Central memory CD4-positive, alpha-beta T cell (primary cell): ENCODE data around the gene ZBTB2.
"Not testable (repeated sequence)": the region's sequence is repeated elsewhere in the genome, so short reads cannot be mapped to it uniquely, and the experiment has no call there.

ENCODE experiments used
- DNase-seq: peaks from one replicate; pipeline ENCODE4 v3.0.0; 2022

ZBTB2 gene

DNA sequence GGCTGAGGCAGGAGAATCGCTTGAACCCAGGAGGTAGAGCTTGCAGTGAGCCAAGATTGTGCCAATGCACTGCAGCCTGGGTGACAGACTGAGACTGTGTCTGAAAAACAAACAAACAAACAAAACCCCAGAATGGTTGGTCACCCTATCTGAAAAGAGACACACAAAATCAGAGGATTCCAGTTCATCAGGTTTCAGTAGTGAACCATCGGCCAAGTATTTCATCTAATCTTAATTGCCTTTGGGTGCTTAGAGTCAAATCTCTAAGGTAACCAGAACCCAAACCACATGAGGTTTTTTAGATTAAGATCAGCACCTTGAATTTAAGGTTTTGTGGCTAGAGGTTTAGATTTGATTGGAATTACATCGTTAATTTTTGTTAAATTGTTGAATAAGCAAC is 8.3 kb upstream of the ZBTB2 start:
- no peak for DNase-seq

DNA sequence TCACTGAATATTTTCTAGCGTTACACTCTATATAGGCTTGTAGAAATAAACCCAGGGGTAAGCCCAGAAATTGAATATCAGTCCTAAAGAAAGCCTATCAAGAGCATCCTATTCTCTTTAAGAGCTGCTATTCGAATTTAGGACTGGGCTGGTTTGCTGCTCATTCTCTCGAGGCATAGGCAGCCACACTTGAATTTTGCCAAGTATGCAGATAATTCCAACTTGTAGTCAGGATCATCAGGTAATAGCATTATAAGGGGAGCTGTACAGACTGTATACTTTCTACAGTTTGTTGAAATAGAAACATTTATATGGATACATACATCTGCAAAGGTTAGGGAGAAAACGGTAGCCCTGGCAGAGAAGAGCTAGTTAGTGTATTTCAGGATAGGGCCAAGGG is 2.1 kb upstream of the ZBTB2 start:
- no peak for DNase-seq

DNA sequence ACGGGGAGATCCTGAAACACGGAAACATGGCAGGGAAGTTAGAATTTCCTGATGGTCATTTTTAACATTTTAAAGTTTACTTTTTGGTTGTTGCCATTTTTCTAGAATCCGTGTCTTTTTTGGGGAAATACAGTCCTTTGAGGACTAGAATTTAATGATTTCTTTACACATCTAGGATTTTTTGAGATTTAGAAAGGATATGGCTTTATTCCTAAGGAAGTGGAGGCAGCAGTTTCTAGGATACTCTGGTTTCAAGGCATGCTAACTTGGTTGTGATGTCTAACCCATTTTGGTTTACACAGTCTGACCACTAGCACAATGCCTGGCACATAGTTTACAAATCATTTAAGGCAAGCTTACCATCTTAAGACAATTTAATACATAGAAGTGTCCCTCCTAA is 1.1 kb upstream of the ZBTB2 start:
- DNase-seq: no peak

DNA sequence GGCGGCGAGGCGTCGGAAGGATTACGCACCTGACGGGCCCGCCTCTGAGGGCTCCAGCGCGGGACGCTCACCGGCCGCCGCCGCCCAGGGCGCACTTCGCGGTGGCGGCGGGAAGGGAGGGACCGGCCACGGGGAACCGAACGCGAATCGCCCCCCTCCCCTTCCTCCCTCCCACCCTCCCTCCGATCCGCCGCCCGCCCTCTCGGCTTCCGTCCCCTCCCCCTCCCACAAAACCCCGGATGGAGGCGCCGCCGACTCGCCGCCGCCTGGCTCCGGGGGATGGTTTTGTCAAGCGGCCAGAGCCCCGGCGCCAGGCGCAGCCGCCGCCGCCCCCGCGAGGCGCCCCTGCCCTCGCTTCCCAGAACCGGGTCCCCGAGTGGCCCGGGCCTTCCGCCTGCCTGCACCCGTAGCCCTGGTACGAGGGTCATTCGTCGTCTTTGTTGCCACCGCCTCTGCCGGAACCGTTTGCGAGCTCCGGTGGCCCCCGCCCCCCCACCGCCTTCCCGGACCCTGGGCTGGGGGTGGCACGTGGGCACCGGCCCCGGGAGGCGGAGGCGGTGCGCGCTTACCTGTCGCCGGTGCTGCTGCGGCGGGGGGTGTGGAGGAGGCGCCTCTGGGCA is 398 bp downstream of the ZBTB2 start:
- peak; percentile 79 for DNase-seq

DNA sequence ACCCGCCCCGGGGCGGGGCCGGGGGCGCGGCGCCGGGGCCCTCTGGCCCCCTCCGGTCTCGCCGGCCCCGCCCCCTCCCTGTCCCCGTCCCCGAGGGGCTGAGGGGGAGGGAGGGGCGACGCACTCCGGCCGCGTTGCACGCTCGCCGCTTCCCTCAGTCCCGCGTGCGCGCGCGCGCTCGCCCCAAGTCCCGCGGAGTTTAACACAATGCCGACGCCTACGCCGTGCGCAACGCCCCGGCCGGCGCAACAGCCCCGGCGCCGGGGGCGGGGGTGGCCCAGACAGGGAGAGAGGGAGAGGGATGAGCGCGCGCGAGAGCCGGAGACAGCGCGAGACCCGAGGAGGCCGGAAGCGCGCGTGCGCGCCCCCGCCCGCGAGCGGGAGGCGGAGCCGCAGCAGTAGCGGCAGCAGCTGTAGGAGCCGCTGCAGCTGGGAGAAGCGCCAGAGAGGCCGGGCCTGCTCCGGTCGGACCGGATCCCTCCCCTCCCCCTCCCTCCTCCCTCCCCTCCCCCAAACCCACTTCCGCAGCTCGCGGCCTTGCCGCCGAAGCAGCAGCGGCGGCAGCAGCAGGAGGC is 996 bp downstream of the ZBTB2 start:
- DNase-seq: peak; percentile 99

DNA sequence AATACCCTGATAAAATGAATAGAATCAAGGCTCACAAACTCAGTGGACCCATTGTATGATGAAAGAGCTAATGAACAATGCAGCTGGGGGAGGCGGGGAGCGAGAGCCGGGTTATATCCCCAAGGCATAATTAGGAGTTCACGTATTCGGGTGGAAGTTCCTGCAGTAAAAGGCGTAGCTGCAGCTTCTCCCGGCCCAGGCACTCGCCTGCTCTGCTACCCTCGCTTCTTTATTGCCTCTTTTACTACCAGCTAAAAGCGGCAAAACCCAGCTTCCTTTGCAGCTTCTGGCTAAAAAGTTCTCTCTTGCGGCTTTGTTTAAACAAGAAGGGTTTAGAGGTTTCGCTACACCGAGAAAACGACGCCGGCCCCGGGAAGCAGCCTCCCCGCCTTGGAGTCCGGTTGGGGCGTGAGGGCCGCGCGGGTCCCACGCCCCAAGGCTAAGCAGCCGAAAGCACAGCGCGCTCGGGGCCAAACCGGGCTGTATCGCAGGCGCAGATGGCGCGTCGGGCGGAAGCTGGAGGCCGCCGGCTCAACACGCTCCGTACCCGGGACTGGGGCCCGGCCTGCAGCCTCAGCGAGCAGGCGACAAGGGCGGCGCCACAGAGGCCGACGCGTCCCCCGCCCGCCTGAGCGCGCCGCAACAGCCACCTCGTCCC is 1.6 kb downstream of the ZBTB2 start:
- DNase-seq: no peak

DNA sequence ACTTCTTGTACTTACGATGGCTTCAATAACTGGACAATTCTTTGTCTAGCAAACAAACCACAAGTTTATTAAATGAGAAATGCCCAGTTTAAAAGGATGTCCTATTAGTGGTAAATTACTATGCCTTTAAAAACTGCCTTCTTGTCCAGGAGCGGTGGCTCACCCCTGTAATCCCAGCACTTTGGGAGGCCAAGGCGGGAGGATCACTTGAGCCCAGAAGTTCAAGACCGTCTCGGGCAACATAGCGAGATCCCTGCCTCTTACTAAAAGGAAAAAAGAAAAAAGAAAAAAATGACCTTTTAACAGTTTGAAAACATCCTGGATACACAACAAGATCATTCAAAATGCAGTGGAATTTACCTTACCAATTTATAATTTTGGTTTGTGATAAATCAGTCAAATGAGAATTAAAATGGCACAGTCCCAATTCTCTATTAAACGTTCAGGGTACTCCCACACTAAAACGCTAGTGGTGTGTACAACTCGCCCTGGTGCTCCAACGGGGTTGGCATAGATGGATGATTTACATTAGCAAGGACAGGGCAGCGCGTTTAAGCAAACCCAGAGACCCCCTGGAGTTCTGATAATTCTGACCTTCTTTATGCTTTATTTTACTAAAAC is 2.3 kb downstream of the ZBTB2 start:
- DNase-seq: peak; percentile 7

DNA sequence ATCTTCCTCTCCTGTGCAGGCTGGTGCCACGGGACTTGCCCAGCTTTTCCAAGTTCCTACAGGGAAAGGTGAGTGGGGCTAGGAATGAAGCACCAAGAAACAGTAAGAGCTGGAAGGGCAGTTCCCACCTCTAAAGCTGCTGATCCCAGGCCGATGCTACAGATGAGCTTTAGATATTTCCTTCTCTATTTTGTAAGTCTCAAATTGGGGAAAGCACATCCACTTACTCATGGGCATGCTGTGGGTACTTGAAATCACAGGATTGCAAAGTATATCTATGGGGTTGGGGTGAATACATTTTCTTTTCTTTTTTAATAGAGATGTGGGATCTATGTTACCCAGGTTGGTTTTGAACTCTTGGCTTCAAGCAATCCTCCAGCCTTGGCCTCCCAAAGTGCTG is 3.1 kb downstream of the ZBTB2 start:
- no peak for DNase-seq

DNA sequence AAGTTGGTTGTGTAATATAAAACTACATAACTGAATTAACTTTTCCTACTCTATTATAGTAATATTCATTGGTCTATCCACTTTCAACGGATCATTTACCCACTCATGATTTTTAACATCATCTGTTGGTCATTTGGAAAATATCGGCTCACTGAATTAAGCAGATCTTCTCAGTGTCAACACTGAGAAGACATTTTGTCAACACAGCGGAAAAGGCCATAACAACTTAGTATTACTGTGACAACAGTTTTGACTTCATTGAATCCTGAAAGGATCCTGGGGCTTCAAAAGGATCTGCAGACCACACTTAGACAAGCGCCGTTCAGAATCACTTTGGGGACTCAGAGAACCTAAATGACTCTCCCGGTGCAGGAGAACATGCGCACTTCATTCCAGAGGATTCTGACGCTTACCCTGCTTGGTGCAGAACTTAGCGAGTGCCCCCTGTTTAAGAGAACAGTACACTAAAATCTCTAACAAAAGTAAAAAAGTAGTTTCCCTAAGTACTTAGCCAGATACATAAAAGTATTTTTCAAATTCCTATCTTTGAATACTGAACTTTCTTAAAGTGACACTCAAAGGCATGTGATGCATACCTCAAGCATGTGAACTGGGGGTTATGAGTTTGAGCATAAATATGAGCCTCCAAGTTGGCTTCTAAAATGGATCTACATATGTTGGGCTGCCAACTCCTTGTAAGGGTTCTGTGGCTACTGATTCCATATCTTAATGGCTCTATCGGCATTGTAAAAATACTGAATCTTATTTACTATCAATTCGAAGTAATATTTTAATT is 4.0 kb downstream of the ZBTB2 start:
- no peak for DNase-seq

DNA sequence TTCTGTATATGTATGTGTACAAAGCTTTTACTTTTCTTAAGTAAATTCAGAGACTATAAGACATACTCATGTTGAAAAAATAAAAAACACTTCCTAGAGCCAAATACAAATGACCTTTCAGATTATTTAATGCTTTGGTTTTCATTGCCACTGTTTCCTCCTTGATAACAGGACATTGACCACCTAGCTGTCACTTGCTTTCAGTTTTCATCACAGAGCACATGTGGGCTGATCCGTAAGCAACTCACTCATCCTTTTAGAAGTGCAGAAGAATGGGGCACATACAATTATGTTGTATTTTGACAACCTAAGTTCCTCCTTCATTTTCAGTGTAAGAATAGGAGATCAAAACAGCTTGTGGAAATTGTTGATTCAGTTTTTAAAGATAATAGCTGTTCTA is 6.2 kb downstream of the ZBTB2 start:
- no peak for DNase-seq

DNA sequence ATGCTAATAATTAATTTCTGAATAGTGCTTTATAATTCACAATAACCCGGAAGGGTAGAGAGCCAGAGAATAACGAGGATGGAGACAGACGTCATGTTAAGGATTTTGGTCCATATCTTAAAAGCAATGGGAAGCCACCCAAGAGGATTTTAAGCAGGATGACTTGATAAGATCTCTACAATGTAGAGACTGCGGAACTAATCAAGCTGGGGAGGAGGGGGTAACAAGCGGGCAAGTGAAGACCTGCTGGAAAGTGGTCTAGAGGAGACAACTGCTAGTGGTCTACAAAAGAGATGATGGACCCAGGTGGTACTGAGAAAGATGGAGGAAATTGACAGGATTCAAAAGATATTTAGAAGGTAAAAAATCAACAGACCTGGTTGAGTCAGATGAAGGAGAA is 7.2 kb downstream of the ZBTB2 start:
- no peak for DNase-seq

DNA sequence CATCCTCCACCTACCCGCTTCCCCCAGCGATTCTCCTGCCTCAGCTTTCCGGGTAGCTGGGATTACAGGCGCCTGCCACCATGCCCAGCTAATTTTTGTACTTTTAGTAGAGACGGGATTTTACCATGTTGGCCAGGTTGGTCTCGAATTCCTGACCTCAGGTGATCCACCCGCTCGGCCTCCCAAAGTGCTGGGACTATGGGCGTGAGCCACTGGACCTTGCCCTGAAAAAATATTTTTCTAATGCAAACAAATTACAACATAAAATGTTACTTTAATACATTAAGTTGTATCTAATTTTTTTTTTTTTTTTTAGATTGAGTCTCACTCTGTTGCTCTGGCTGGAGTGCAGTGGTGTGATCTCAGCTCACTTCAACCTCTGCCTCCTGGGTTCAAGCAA is 8.7 kb downstream of the ZBTB2 start:
- not testable (repeated sequence) for DNase-seq

DNA sequence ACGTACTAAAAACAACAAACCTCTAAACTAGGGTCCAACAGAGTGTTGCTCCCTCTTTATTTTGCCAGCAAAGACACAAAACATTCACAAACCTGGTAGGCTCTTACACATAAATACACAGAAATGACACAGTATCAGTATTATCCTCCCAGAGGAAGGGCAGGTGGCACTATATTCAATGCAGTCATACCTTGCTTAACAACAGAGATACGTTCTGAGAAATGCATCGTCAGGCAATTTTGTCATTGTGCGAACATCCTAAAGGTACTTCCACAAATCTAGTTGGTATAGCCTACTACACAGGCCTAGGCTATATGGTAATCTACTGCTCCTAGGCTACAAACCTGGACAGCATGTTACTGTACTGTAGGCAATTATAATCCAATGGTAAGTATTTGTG is 9.6 kb downstream of the ZBTB2 start:
- no peak for DNase-seq

DNA sequence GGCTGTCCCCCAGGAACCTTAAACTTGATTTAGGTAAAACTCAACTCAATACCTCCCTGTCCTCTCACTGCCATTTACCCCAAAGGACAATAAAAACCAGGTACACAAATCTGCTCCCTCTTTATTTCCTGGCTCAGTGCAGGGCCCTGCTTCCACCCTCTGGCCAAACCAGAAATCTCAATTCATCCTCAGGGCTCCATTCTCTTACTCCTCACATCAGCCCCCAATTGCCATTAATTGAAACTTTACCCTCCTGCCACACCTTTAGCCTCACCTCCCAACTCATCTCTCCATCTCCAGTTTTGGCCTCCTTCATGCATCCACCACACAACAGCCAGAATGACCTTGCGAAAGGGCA is 10.5 kb downstream of the ZBTB2 start:
- no peak for DNase-seq

DNA sequence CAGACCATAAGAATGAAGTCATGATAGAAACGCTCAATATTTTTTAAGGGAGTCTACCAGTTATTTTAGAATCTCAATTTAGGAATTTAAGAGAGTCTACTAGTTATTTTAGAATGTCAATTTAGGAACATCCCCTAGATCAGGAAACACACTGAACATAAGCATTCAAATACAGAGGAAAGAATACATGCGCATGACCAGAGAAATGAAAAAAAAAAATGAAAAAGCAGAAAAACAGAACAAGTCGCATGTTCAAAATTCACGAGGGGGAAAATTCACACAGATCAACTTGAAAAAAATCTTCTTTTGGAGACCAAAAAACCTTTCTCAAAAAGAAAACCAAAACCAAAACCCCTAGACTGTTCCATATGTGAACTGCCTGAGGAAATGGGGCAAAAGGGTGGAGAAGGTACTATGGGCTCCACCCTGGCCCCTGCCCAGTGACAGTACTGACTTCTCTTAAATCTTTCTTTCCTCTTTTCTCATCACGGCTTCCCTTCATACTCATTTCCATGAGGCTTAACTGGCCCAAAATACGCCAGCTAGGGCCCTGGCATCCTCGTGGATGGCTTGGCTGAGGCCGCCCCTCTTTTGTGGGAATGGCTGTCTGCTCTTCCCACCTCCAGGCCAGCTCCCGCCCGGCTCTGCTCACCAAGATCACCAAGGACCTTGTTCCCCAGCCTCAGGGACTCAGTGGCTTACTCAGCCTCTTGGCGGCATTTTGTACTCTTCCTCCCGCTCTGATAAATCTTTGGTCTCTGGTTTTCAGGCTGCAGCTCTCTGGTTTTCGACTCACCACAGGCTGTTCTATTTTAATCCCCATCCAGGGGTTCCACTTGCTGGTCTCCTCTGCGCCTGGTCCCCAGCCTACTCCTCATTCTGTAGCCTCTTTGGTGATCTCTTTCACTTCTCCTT is 11.2 kb downstream of the ZBTB2 start:
- DNase-seq: peak; percentile 46

DNA sequence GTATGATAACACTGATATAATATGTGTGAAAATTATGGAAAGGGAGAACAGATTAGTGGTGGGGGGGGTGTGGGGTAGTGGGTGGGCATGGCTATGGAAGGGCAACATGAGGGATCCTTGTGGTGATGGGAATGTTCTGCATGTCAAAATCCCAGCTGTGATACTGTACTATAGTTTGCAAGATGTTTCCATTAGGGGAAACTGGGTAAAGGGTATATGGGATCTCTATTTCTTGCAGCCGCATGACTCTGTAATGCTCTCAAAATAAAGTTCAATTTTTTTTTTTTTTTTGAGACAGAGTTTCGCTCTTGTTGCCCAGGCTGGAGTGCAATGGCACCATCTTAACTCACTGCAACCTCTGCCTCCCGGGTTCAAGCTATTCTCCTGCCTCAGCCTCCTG is 14.3 kb downstream of the ZBTB2 start:
- DNase-seq: no peak

DNA sequence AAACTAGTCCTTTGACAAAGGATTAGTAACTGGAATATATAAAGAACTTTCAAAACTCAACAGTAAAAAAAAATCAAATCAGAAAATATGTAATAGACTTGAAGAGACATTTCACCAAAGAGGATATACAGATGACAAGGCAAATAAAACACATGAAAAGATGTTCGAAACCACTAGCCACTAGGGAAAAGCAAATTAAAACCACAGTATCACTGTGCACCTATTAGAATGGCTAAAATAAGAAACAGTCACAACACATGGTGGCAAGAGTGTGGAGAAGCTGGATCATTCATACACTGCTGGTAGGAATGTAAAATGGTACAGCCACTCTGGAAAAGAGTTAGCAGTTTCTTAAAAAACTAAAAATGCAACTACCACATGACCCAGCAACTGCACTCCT is 14.9 kb downstream of the ZBTB2 start:
- no peak for DNase-seq

DNA sequence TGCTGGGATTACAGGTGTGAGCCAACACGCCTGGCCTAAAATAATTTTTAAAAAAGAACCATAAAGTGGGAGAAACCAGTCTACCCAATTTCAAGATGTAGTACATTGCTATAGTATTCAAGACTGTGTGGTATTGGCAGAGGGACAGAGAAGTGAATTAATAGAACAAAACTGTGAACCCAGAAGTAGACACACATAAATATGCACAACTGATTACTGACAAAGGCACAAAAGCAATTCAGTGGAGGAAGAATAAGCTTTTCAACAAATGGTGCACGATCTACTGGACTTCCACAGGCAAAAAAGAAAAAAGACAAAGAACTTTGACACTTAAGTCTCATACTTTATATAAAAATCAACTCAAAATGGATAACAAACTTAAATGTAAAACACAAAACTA is 15.5 kb downstream of the ZBTB2 start:
- no peak for DNase-seq

DNA sequence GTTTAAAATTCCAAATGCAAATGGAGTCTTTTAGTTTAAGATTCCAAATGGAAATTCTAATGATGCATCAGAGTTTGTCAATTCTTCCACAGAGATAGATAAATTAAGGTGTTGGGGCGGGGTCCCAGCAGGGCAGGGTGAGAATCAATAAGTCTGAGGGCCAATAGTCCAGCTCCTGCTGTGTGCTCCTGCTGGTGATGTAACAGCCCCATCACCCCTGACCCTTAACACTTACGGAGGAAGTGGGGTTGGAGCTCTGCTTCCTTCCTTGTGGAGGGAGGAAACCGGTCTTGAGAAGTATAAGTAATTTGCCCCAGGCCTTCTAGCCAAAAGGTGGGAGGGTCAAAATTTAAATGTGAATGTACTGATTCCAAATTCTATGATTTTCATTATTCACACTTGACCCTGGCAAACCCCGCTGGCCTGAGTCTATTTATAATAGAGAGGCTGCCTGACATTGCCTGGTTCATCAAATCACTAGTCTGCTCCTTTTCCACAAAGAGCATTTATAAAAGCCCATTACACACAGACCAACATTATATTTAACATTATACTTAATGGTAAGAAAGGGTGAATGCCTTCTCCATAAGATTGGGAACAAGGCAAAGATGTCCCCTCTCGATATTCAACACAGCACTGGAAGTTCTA is 17.2 kb downstream of the ZBTB2 start:
- no peak for DNase-seq

DNA sequence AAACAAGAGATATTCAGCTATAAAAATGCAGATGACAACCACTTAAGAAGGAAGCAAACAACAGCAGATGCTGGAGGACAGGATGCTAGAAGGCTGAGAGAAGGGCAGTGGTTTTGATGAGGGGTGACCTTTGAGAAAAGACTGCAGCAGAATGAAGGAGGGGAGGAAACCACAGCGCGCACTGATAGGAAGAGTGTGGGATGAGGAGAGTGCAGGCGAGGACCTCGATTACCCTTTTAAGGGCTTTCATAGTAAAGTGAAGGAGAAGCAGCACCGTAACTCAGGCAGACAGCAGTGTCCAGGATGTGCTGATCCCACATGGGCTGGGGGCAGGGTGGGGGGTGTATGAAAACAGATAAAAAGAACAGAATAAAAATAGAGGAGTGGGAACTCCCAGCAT is 19.2 kb downstream of the ZBTB2 start:
- no peak for DNase-seq

DNA sequence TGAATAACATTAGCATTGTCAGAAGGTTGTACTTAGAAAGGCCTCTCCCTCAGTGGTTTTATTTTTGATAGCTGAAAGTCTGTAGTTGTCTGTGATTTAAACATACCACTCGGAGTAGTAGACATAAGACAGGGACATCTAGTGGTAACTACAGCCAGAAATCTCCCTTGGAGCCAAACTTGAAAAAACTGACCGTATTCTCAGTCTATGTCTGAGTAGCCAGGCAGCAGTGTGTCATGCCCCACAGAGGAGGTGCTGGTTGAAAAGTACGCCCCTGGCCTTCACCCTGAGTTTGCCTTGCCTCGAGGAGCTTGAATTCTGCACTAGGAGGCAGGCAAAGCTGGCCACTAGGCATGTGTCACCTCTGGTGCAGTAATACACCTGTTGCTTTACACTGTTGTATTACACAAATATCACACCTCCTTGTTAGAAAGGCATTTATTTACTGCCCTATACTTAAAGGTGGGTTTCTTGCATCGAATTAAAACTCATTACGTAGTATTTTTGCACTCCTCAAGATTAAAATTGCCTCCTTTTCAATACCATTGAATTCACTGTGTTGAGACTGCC is 20.8 kb downstream of the ZBTB2 start:
- DNase-seq: no peak

DNA sequence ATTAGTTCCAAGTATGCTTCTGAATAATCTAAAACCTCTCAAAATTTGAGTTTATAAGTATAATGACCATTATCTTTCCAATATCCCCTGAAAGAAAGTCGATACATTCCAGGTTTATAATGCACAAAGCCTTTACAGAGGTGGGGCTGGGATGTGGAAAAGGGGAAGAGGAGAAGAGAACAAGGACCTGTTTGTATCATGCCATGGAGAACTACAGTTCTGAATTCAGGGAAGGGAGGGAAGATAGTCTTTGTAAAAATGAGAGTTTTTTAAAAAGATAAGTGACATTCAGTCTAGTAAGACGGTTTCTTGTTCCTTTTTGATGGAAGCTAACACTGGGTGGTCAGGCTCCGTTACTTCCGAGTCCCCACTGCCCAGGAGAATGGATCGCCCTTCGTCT is 26.1 kb downstream of the ZBTB2 start:
- no peak for DNase-seq
